AG09309 (cell line): ENCODE measurements around the gene CABLES2.

ENCODE experiments used
- DNase-seq: peaks from one replicate; pipeline ENCODE4 v3.0.0-alpha.2; 2010; ENCODE audit warnings: low read depth
- H3K4me3 ChIP-seq: 2 replicates; pipeline ENCODE4 v1.5.1; 2011; ENCODE audit warnings: mild to moderate bottlenecking, low read depth, low read length, moderate library complexity; ENCODE audit not compliant: control insufficient read depth
- CTCF ChIP-seq: IDR thresholded peaks from 2 replicates; pipeline ENCODE4 v1.5.1; 2011; ENCODE audit warnings: mild to moderate bottlenecking, low read depth, low read length, inconsistent platforms; ENCODE audit not compliant: insufficient read depth, control insufficient read depth; ENCODE audit errors: missing control alignments

Gene CABLES2

GRCh38 chr20:62451156-62451767 is 44.2 kb upstream of the CABLES2 start:
- TF ChIP-seq CTCF: no peak
- no peak for DNase-seq

GRCh38 chr20:62449951-62450691 is 43.0 kb upstream of the CABLES2 start:
- no peak for DNase-seq
- TF ChIP-seq CTCF: no peak
- no peak overlapping the region for H3K4me3 ChIP-seq

More at GRCh38 chr20:62451156-62451767, 44.2 kb upstream of the CABLES2 start:
- no peak overlapping the region for H3K4me3 ChIP-seq

GRCh38 chr20:62448788-62449187 is 41.7 kb upstream of the CABLES2 start:
- DNase-seq: no peak
- H3K4me3 ChIP-seq: no peak overlapping the region

GRCh38 chr20:62448038-62448437 is 41.0 kb upstream of the CABLES2 start:
- no peak for DNase-seq
- no peak for TF ChIP-seq CTCF
- H3K4me3 ChIP-seq: no peak overlapping the region

More at GRCh38 chr20:62448788-62449187, 41.7 kb upstream of the CABLES2 start:
- TF ChIP-seq CTCF: no peak

- no peak for TF ChIP-seq CTCF
- H3K4me3 ChIP-seq: no peak overlapping the region
- DNase-seq: no peak
Measured at GRCh38 chr20:62446888-62447869, 40.1 kb upstream of the CABLES2 start.

GRCh38 chr20:62446481-62446880 is 39.4 kb upstream of the CABLES2 start:
- no peak for DNase-seq
- TF ChIP-seq CTCF: no peak

More at GRCh38 chr20:62446481-62446880, 39.4 kb upstream of the CABLES2 start:
- no peak overlapping the region for H3K4me3 ChIP-seq
